ENCODE results near the gene EMSY.
"Not testable (repeated sequence)": the region's sequence is repeated elsewhere in the genome, so short reads cannot be mapped to it uniquely, and the experiment has no call there.

The EMSY gene

GRCh38 chr11:76564364-76564763 is 119.5 kb downstream of the EMSY start:
- TF ChIP-seq CTCF (conservative IDR thresholded peaks at IDR 0.05; ENCODE audit: low read length), result no peak
- no peak for DNase-seq (ENCODE audit: low read depth)
- no peak overlapping the region for H3K4me3 ChIP-seq (ENCODE audit: low read length)

GRCh38 chr11:76566811-76567210 is 122.0 kb downstream of the EMSY start:
- no peak overlapping the region for H3K4me3 ChIP-seq (ENCODE audit: low read length)
- no peak for DNase-seq (ENCODE audit: low read depth)
- no peak for TF ChIP-seq CTCF (conservative IDR thresholded peaks at IDR 0.05; ENCODE audit: low read length)

- no peak for TF ChIP-seq CTCF (conservative IDR thresholded peaks at IDR 0.05; ENCODE audit: low read length)
- DNase-seq (ENCODE audit: low read depth), result no peak
- H3K4me3 ChIP-seq (ENCODE audit: low read length), result no peak overlapping the region
Observed at GRCh38 chr11:76567261-76567660, 122.4 kb downstream of the EMSY start.

- no peak for TF ChIP-seq CTCF (conservative IDR thresholded peaks at IDR 0.05; ENCODE audit: low read length)
- no peak for DNase-seq (ENCODE audit: low read depth)
- no peak overlapping the region for H3K4me3 ChIP-seq (ENCODE audit: low read length)
Observed at GRCh38 chr11:76568139-76568538, 123.3 kb downstream of the EMSY start.

- no peak for TF ChIP-seq CTCF (conservative IDR thresholded peaks at IDR 0.05; ENCODE audit: low read length)
- DNase-seq (ENCODE audit: low read depth), result no peak
- no peak overlapping the region for H3K4me3 ChIP-seq (ENCODE audit: low read length)
Observed at GRCh38 chr11:76568621-76569020, 123.8 kb downstream of the EMSY start.

- not testable (repeated sequence) for H3K4me3 ChIP-seq (ENCODE audit: low read length)
Observed at GRCh38 chr11:76572181-76572875, 127.5 kb downstream of the EMSY start.

GRCh38 chr11:76574406-76574805 is 129.6 kb downstream of the EMSY start:
- no peak for TF ChIP-seq CTCF (conservative IDR thresholded peaks at IDR 0.05; ENCODE audit: low read length)
- no peak overlapping the region for H3K4me3 ChIP-seq (ENCODE audit: low read length)
- DNase-seq (ENCODE audit: low read depth), result peak; percentile 61

More at GRCh38 chr11:76572181-76572875, 127.5 kb downstream of the EMSY start:
- not testable (repeated sequence) for DNase-seq (ENCODE audit: low read depth)

All from AG10803 (cell line).